WTC11 (cell line): ENCODE results near the gene FHOD3. TPM values are rescaled to one million over a fixed set of nuclear protein-coding genes. Genes with fewer than 3 reads are reported as not detected.

ENCODE experiments used
- ATAC-seq: fragments of 200-7000 bp; cut with Tn5 transposase; 2 replicates; pipeline ENCODE4 v1.10.0; 2021; ENCODE audit warnings: mild to moderate bottlenecking, moderate library complexity
- CTCF ChIA-PET: fragments of 300-600 bp; sonication (Branson Sonifier 250); formaldehyde crosslinking; loops from one replicate; lab custom pipeline; 2021; ENCODE audit warnings: antibody characterized with exemption; lab: Charles Lee
- POLR2A ChIA-PET: fragments of 350-600 bp; sonication (Branson Sonifier 250); formaldehyde crosslinking; loops from one replicate; lab custom pipeline; 2021; ENCODE audit warnings: antibody characterized with exemption; lab: Charles Lee
- DNase-seq: peaks from one replicate; pipeline ENCODE4 v3.0.0; 2021; ENCODE audit warnings: low spot score
- H3K27ac Mint-ChIP-seq: 2 replicates; pipeline ENCODE4 v1.8.0; 2021; ENCODE audit warnings: mixed read lengths
- H3K27me3 Mint-ChIP-seq: 2 replicates; pipeline ENCODE4 v1.8.0; 2021; ENCODE audit warnings: low read depth, mild to moderate bottlenecking, moderate library complexity, mixed read lengths
- H3K36me3 Mint-ChIP-seq: 2 replicates; pipeline ENCODE4 v1.8.0; 2021; ENCODE audit warnings: mixed read lengths
- H3K4me1 Mint-ChIP-seq: 2 replicates; pipeline ENCODE4 v1.8.0; 2022; ENCODE audit warnings: mixed read lengths
- H3K4me3 Mint-ChIP-seq: 2 replicates; pipeline ENCODE4 v1.8.0; 2021; ENCODE audit warnings: mild to moderate bottlenecking, moderate library complexity, mixed read lengths
- H3K9me3 Mint-ChIP-seq: 2 replicates; pipeline ENCODE4 v1.8.0; 2021; ENCODE audit warnings: mixed read lengths
- AFF4 ChIP-seq: sonication (generic); formaldehyde crosslinking; IDR thresholded peaks from 2 replicates; pipeline ENCODE4 v1.8.1; 2023; ENCODE audit warnings: mild to moderate bottlenecking, missing genetic modification reagents, borderline replicate concordance
- ARID4B ChIP-seq: sonication (generic); formaldehyde crosslinking; IDR thresholded peaks from 2 replicates; pipeline ENCODE4 v1.8.0; 2023; ENCODE audit warnings: missing genetic modification reagents, mild to moderate bottlenecking, borderline replicate concordance
- ATF3 ChIP-seq: sonication (generic); formaldehyde crosslinking; conservative IDR thresholded peaks from 2 replicates; pipeline ENCODE4 v1.8.1; 2022; ENCODE audit warnings: mild to moderate bottlenecking, missing genetic modification reagents
- CREB1 ChIP-seq: sonication (generic); formaldehyde crosslinking; IDR thresholded peaks from 2 replicates; pipeline ENCODE4 v1.8.0; 2023; ENCODE audit warnings: mild to moderate bottlenecking, missing genetic modification reagents
- EMX1 ChIP-seq: fragments of 250-450 bp; sonication (Bioruptor Pico); IDR thresholded peaks from 2 replicates; pipeline ENCODE4 v1.8.0; 2021; ENCODE audit warnings: mild to moderate bottlenecking
- HMGA2 ChIP-seq: fragments of 250-450 bp; sonication (Bioruptor Pico); IDR thresholded peaks from 2 replicates; pipeline ENCODE4 v1.4.0; 2021; ENCODE audit warnings: mild to moderate bottlenecking, moderate library complexity
- JUN ChIP-seq: sonication (generic); formaldehyde crosslinking; IDR thresholded peaks from 2 replicates; pipeline ENCODE4 v1.8.0; 2023; ENCODE audit warnings: mild to moderate bottlenecking, missing genetic modification reagents
- KAT7 ChIP-seq: sonication (generic); formaldehyde crosslinking; IDR thresholded peaks from 2 replicates; pipeline ENCODE4 v1.8.1; 2023; ENCODE audit warnings: missing genetic modification reagents, mild to moderate bottlenecking, borderline replicate concordance
- NR2C2 ChIP-seq: sonication (generic); formaldehyde crosslinking; IDR thresholded peaks from 2 replicates; pipeline ENCODE4 v1.8.0; 2022; ENCODE audit warnings: mild to moderate bottlenecking, missing genetic modification reagents
- NR3C1 ChIP-seq: sonication (generic); formaldehyde crosslinking; conservative IDR thresholded peaks from 2 replicates; pipeline ENCODE4 v1.8.1; 2023; ENCODE audit warnings: low read depth, mild to moderate bottlenecking, missing genetic modification reagents
- USF1 ChIP-seq: sonication (generic); formaldehyde crosslinking; IDR thresholded peaks from 2 replicates; pipeline ENCODE4 v1.8.0; 2022; ENCODE audit warnings: mild to moderate bottlenecking, missing genetic modification reagents
- total RNA-seq: library from RNA; stranded (reverse); gene quantifications from 3 replicates; pipeline ENCODE4 v1.2.3, GENCODE V29; 2021
- TF ChIP-seq, protein P1 (sequence below): sonication (generic); formaldehyde crosslinking; IDR thresholded peaks from 2 replicates; pipeline ENCODE4 v1.8.1; 2022; ENCODE audit warnings: mild to moderate bottlenecking, missing genetic modification reagents, moderate library complexity, borderline replicate concordance
- TF ChIP-seq, protein P2 (sequence below): sonication (generic); formaldehyde crosslinking; IDR thresholded peaks from 2 replicates; pipeline ENCODE4 v1.8.1; 2023; ENCODE audit warnings: mild to moderate bottlenecking, missing genetic modification reagents

The FHOD3 gene
- total RNA-seq, 1 experiment from 2014 or later, result 3.8 TPM

- peaks cover 22% of the 10 kb centered on the region for H3K4me1 Mint-ChIP-seq
- TF ChIP-seq ARID4B (CRISPR knock-in tag), result no peak
- no peak for TF ChIP-seq EMX1
- no peak for TF ChIP-seq USF1
- TF ChIP-seq AFF4 (CRISPR knock-in tag), result no peak
- TF ChIP-seq, protein P1, sequence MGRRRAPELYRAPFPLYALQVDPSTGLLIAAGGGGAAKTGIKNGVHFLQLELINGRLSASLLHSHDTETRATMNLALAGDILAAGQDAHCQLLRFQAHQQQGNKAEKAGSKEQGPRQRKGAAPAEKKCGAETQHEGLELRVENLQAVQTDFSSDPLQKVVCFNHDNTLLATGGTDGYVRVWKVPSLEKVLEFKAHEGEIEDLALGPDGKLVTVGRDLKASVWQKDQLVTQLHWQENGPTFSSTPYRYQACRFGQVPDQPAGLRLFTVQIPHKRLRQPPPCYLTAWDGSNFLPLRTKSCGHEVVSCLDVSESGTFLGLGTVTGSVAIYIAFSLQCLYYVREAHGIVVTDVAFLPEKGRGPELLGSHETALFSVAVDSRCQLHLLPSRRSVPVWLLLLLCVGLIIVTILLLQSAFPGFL, result no peak
- no peak for TF ChIP-seq NR2C2 (CRISPR knock-in tag)
- no peak for TF ChIP-seq KAT7 (CRISPR knock-in tag)
- no peak for TF ChIP-seq JUN (CRISPR knock-in tag)
- TF ChIP-seq HMGA2 (CRISPR knock-in tag), result no peak
- no peak for TF ChIP-seq CREB1 (CRISPR knock-in tag)
- TF ChIP-seq, protein P2, sequence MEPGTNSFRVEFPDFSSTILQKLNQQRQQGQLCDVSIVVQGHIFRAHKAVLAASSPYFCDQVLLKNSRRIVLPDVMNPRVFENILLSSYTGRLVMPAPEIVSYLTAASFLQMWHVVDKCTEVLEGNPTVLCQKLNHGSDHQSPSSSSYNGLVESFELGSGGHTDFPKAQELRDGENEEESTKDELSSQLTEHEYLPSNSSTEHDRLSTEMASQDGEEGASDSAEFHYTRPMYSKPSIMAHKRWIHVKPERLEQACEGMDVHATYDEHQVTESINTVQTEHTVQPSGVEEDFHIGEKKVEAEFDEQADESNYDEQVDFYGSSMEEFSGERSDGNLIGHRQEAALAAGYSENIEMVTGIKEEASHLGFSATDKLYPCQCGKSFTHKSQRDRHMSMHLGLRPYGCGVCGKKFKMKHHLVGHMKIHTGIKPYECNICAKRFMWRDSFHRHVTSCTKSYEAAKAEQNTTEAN (CRISPR knock-in tag), result no peak
- TF ChIP-seq, all 79 proteins: peak for 0
- ChIA-PET CTCF (no interaction called here), POLR2A (no interaction called here)
- Mint-ChIP-seq H3K27me3 (no peaks in the 10 kb centered on the region), H3K9me3 (no peaks in the 10 kb centered on the region), H3K27ac (no peak overlapping the region), H3K4me3 (no peak overlapping the region), H3K36me3 (no peaks in the 10 kb centered on the region)
- DNase-seq, result no peak
- ATAC-seq, result no peak
Observed at GRCh38 chr18:36630917-36631316, 333.4 kb downstream of the FHOD3 start.

- ChIA-PET CTCF (interaction anchor here (0.6 to 1.4 kb wide), 2 partner anchors 10 to 54 kb away, joined by 3 to 6 read pairs; no protein-coding TSS in a partner anchor), POLR2A (no interaction called here)
- TF ChIP-seq ATF3 (CRISPR knock-in tag) (no peak), NR3C1 (no peak)
- Mint-ChIP-seq H3K9me3 (no peaks in the 10 kb centered on the region; the same call in 1 of the 2 replicates), H3K36me3 (no peaks in the 10 kb centered on the region), H3K4me3 (no peak overlapping the region), H3K4me1 (peaks cover 22% of the 10 kb centered on the region), H3K27ac (no peak overlapping the region), H3K27me3 (no peaks in the 10 kb centered on the region)
- ATAC-seq (no peak; the same call in 1 of the 2 replicates), DNase-seq (no peak)
Observed at GRCh38 chr18:36633961-36634412, 336.5 kb downstream of the FHOD3 start.
